ENCODE data around the gene SERPINA4. TPM values are rescaled to one million over a fixed set of nuclear protein-coding genes. Genes with fewer than 3 reads are reported as not detected.

SERPINA4 gene
- total RNA-seq, 1 donor from 2014 or later, result not detected

DNA sequence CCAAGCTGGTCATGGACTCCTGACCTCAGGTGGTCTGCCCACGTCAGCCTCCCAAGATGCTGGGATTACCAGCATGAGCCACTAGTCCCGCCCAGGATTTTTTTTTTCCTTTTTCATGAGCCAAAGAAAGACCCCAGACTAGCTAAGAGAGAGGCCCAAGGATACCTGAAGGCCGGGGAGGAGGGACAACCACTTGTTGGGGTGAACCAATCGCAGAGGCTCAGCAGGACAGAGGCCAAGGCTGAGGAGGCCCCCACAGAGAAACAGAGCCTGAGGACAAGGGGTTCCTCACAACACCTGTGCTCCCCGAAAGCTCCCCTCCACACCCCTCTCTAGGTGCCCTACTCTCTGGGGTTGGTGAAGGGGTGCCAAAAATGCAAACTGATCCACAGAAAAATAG, 49.9 kb downstream of the SERPINA4 start:
- DNase-seq (ENCODE audit: low spot score), result no peak

DNA sequence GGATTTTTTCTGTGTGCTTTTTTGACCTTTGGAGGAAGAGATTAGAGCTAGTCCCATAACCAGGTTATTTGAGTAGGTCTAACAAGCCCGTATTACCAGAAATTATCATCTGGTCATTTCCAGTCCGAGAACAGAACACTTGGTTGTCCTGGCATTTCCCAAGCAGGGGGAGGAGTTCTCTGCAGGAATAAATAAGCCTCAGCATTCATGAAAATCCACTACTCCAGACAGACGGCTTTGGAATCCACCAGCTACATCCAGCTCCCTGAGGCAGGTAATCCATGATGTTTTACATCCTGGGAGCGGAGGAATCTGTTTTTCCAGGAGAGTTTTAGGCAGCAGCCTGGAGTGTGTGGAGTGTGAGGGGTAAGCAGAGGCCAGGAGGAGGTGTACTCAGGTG, 50.9 kb downstream of the SERPINA4 start, which contains the start of gene SERPINA3:
Gene SERPINA3 (plus strand): TSS at position 218 of the 400 bp plus-strand sequence. CDS start 2,051 bp downstream, outside the sequence.
- intact Hi-C loops (cut with DNase I), result no loop called here
- no peak for DNase-seq (ENCODE audit: low spot score)

More for the DNA sequence above, 49.9 kb downstream of the SERPINA4 start:
- intact Hi-C loops (cut with DNase I), result no loop called here

DNA sequence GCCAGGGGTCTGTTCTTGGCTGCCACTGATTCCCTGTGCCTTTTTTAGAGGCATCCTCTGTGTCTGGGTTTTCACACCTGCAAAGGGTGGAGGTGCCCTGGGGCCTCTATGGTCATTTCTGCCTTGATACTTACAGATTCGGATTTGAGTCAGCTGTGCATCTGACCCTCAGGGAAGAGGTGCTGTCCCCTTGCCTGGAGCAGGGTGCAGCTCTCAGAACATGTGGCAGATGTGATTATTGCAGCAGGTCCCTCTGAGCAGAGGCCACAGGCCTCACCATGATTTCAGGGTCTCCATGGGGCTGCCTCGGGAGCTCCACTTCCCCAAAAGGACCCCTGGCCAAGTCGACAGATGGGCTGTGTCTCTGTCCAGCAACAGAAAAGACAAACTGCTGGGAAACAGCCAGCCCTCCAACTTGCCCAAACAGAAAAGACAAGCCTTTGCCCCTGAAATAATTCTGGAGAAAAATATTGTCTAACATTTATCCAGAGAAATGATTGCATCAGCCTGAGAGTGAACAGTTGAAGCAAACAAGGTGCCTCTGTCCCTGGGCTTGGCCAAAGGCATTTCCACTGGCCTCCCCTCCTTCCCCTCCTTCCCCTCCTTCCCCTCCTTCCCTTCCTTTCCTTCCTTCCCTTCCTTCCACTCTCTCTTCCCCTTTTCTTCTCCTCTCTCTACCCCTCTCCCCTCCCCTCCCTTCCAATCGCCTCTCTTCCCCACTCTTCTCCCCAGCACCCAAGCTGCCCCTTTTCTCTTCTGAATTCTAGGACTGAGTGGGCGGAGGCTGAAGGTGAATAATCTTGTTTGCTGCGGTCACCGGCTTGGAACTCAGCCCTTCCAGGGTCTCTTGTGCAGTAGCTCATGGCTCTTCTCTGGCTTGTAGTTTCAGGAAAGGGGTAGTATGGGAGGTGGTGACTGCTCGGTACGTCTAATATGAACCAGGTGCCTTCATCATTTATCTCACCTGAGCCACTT, 51.6 kb downstream of the SERPINA4 start:
- intact Hi-C loops (cut with DNase I), result no loop called here
- DNase-seq (ENCODE audit: low spot score), result no peak

DNA sequence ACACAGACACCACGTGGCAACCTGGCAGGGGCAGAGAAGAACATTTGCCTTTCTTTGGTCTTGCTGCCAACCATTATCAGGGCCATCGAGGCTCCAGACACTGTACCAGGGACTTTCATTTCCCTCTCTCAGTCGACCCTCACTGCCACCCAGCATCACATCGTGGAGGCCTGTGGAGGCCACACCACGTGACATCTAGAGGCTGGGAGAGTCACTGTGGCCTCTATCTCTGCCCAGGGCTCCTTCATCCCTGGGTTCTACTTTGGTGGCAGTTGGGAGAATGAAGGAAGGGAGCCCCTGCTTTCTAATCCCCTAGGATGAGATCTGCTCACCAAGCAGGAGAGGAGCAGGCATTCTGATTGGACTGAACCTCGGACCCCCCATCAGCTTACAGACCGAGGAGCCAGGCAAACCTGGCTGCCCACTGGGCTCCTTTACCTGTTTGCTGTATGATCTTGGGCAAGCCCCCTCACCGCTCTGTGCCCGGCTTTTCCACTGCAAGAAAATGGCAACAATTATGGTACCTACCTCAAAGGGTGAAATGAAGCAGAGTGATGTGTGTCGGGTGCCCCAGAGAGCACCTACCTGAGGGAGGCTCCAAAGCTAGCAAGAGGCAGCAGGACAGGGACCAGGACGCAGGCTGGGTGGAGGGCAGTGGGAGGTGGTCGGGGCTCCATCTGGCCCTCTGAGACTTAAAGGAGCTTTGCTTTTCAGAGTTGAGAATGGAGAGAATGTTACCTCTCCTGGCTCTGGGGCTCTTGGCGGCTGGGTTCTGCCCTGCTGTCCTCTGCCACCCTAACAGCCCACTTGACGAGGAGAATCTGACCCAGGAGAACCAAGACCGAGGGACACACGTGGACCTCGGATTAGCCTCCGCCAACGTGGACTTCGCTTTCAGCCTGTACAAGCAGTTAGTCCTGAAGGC, 52.7 kb downstream of the SERPINA4 start:
- intact Hi-C loops (cut with DNase I), result no loop called here
- DNase-seq (ENCODE audit: low spot score), result no peak

DNA sequence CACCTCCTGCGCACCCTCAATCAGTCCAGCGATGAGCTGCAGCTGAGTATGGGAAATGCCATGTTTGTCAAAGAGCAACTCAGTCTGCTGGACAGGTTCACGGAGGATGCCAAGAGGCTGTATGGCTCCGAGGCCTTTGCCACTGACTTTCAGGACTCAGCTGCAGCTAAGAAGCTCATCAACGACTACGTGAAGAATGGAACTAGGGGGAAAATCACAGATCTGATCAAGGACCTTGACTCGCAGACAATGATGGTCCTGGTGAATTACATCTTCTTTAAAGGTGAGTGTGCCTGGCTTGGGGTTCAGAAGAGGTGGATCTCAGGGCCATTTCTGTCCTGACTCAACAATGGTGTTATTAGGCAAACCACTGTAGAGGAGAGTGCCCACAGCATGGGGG, 53.6 kb downstream of the SERPINA4 start:
- intact Hi-C loops (cut with DNase I), result no loop called here
- DNase-seq (ENCODE audit: low spot score), result peak; percentile 31

DNA sequence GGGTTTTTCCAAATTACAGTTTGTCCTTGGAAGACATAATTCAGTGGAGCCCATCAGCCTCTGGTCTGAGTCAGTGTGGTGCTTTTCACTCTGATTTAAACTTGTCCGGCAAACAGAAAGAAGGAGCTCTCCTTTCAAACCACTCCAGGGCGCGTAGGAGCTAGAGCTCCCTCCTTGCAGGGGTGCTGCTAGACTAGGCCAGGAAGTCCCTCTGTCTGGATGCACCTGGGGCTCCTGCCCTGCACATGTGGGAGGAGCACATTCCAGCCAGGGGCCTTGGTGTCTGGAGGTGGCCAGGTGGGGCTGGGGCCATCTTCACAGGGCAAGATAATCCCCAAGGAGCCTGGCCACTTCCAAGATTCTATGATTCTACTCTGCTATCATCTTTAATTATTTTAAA, 54.0 kb downstream of the SERPINA4 start:
- DNase-seq (ENCODE audit: low spot score), result no peak

DNA sequence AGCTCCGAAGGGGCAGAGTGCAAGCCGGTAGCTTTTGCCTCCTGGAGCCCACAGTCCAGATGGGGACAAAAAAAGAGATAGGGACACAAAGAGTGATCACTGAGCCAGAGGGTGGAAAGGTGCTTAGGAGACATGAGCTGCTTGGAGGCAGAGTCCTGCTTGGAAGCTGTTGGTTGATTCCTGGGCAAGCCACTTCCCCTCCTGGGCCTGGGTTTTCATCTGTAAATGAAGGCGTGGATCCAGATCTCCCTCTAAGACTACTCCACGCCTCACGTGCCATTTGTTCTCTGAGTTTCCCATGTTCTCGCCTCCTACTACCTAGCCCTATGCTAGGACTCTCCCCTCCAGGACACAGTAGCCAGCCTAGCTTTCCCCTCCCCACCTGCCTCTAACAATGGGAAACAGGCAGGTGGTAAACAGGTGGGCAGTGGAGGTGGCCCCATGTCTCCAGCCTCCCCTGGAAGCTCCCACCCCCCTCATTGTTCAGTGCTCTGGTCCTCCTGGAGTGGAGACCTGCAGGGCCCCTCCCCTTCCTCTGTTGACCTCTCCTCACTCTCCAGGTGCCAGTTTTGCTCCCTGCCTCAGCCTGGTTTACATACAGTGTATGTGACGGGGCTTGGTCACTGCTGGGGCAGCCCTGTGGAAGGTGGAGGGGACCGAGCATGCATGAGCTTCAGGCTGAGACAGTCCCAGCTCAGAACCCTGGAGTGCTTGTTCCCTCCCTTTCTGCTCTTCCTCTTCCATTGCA, 54.8 kb downstream of the SERPINA4 start:
- intact Hi-C loops (cut with DNase I), result no loop called here
- DNase-seq (ENCODE audit: low spot score), result peak; percentile 19

More for the DNA sequence above, 54.0 kb downstream of the SERPINA4 start:
- intact Hi-C loops (cut with DNase I), result no loop called here

DNA sequence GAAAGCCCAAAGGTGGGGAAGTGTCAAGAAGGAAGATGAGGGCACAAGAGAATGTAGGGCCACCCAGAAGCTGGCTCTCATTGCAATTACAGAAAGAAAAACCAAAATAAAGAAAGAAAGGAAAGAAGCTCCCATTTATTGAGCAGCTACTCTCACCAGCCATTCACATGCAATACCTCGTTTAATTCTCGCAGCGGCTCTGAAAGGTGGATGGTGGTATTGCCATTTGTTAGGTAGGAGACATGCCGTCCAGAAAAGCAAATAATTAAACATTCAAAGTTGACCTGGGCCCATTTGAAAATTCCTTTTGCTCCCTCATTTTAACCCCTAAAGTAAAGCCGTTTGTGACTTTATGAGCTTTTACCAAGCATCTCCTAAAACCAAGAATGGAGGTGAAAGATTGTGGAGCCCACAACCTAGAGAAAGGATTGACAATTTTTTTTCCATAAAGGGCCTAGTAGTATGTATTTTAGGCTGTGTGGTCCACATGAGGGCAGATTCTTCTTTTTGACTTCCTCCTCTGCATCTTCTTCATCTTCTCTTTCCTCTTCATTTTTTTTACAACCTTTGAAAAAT, 56.2 kb downstream of the SERPINA4 start:
- intact Hi-C loops (cut with DNase I), result no loop called here

DNA sequence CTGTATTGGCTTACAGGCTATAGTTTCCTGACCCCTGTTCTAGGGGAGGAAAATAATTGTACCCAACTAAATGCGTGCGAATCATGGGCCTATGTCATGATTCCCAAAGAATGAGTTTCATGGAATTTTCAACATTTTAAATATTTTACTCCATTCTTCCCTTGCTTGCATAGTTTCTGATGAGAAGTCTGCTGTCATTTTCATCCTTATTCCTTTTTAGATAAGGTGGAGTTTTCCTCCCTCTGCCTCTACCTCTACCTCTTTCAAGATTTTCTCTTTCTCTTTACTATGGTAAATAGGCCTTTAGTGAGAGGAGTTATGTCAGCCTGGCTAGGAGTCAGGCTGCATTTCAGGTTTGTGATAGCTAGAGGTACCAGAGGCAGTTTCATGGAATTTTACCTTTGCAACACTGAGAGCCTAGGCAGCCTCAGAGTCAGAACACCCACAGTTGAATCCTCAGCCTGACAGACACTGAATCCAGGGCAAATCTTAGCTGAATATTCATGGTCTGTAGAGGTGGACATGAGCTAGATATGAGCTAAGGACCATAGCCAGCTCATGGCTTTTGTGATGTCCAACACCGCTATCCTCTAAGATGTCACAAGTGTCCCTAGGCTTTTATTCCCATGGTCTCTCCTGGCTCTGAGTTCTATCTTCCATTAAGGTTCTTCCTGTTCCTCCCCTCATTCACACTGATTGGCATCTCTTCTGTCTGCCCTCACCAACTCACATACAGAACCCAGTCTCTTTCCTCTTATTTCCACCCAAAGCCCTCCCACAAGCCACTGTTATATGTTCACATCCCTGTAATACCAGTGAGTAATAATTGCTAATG, 57.0 kb downstream of the SERPINA4 start:
- intact Hi-C loops (cut with DNase I), result no loop called here
- DNase-seq (ENCODE audit: low spot score), result no peak

More for the DNA sequence above, 56.2 kb downstream of the SERPINA4 start:
- DNase-seq (ENCODE audit: low spot score), result no peak

DNA sequence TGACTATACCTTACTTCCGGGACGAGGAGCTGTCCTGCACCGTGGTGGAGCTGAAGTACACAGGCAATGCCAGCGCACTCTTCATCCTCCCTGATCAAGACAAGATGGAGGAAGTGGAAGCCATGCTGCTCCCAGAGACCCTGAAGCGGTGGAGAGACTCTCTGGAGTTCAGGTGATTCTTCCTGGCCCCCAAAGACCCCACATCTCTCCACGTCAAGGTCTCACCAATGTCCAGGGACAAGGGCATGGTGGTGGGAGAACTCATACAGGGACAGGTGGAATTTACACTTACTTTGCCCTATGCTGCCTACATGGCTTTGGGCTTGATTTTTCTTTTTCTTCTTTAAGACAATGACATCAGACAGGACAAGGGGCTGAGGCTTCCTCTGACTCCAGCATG, 58.1 kb downstream of the SERPINA4 start:
- no peak for DNase-seq (ENCODE audit: low spot score)
- intact Hi-C loops (cut with DNase I), result no loop called here

Other genes with a start within 250 kb of the SERPINA4 start
- not detected for gene SERPINA6, start 238.1 kb upstream of the SERPINA4 start, total RNA-seq
- not detected for gene SERPINA2, start 194.7 kb upstream of the SERPINA4 start, total RNA-seq
- 6.0 TPM for gene SERPINA1, start 172.8 kb upstream of the SERPINA4 start, total RNA-seq
- not detected for gene SERPINA11, start 108.6 kb upstream of the SERPINA4 start, total RNA-seq
- not detected for gene SERPINA9, start 85.2 kb upstream of the SERPINA4 start, total RNA-seq
- gene SERPINA12, start 52.0 kb upstream of the SERPINA4 start, total RNA-seq, result not detected
- 1.2 TPM for gene SERPINA5, start 20.0 kb downstream of the SERPINA4 start, total RNA-seq
- 24.5 TPM for gene SERPINA3, start 50.9 kb downstream of the SERPINA4 start, total RNA-seq
- 0.43 TPM for gene GSC, start 208.7 kb downstream of the SERPINA4 start, total RNA-seq